Measurements from ENCODE around the gene CAMKK2.

DNA sequence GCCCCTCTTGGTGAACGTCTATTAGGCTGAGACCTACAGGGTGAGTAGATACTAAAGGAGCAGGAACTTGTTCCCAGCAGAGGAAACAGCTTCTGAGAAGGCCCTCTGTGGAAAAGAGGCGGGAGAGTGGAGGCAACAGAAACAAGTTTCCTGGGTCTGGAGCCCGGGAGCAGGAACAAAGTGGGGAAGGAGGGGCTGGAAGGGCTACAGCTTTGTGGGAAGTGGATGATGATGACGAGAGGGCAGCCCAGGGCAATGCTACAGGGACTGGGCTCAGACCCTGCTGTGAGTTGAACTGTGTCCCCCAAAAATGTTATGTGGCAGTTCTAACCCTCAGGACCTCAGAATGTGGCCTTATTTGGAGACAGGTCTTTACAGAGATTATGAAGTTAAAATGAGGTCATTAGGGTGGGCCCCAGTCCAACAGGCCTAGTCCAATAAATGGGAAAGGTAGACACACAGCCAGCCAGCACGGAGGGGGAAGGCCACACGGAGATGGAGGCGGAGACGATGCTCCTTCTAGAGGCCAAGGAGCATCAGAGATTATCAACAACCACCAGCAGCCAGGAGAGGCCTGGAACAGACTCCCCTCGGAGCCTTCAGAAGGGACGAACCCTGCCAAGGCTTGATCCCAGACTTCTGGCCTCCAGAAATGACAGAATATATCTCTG is 14.3 kb downstream of the CAMKK2 start:
- TF ChIP-seq HBP1 (CRISPR knock-in tag; IDR thresholded peaks at IDR 0.05) (no peak), ZNF232 (CRISPR knock-in tag; IDR thresholded peaks at IDR 0.05) (no peak), ZBTB1 (CRISPR knock-in tag; IDR thresholded peaks at IDR 0.05; ENCODE audit: borderline replicate concordance, low read depth) (no peak), ZNF274 (IDR thresholded peaks at IDR 0.05; ENCODE audit: borderline replicate concordance, low read depth, low read length) (no peak), TAF1 (IDR thresholded peaks at IDR 0.05; ENCODE audit: control insufficient read depth, extremely low read depth, insufficient read depth, low read length, severe bottlenecking) (no peak), FOXM1 (IDR thresholded peaks at IDR 0.05; ENCODE audit: low read depth) (no peak), FOXM1 (CRISPR knock-in tag; IDR thresholded peaks at IDR 0.05; ENCODE audit: low read depth) (no peak), BRD9 (IDR thresholded peaks at IDR 0.05; ENCODE audit: low read depth, partially characterized antibody) (no peak), HSF4 (CRISPR knock-in tag; IDR thresholded peaks at IDR 0.05; ENCODE audit: borderline replicate concordance) (no peak), CTBP1 (IDR thresholded peaks at IDR 0.05; ENCODE audit: borderline replicate concordance) (no peak), HCFC1 (IDR thresholded peaks at IDR 0.05; ENCODE audit: low read depth, low read length) (no peak), POLR2A (conservative IDR thresholded peaks at IDR 0.05) (no peak), EZH2 (IDR thresholded peaks at IDR 0.05; ENCODE audit: borderline replicate concordance, low read depth, low read length) (no peak), ZNF766 (CRISPR knock-in tag; conservative IDR thresholded peaks at IDR 0.05) (no peak)
- TF ChIP-seq, protein P1, sequence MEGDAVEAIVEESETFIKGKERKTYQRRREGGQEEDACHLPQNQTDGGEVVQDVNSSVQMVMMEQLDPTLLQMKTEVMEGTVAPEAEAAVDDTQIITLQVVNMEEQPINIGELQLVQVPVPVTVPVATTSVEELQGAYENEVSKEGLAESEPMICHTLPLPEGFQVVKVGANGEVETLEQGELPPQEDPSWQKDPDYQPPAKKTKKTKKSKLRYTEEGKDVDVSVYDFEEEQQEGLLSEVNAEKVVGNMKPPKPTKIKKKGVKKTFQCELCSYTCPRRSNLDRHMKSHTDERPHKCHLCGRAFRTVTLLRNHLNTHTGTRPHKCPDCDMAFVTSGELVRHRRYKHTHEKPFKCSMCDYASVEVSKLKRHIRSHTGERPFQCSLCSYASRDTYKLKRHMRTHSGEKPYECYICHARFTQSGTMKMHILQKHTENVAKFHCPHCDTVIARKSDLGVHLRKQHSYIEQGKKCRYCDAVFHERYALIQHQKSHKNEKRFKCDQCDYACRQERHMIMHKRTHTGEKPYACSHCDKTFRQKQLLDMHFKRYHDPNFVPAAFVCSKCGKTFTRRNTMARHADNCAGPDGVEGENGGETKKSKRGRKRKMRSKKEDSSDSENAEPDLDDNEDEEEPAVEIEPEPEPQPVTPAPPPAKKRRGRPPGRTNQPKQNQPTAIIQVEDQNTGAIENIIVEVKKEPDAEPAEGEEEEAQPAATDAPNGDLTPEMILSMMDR (IDR thresholded peaks at IDR 0.05 in 2 of 3, conservative IDR thresholded peaks at IDR 0.05 in 1 of 3; ENCODE audit: insufficient read depth in 2 of 3, low read depth in 1 of 3, low read length in 3 of 3) = no peak

Measured in K562 (cell line).